ENCODE measurements around the gene AXL.

DNA sequence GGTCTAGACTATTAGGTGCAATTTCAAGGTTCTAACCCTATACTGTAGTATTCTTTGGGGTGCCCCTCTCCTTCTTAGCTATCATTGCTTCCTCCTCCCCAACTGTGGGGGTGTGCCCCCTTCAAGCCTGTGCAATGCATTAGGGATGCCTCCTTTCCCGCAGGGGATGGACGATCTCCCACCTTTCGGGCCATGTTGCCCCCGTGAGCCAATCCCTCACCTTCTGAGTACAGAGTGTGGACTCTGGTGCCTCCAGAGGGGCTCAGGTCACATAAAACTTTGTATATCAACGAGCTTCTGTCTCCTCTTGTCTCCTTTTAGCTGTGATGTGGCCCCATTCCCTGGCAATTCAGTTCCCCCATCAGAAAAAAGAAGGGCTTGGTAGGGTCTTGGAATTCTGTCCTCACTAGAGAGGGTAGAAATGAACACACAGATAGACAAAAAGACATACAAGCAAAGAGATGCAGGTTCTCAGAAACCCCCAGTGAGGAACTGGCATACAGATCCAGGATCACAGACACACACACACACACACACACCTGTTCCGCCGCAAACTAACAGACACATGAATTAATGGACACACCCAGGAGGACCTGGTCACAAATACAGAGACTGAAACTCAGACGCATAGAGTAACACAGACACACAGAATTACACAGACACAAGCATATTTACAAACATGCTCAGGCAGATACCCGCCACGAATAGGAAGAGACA lies 42.6 kb downstream of the AXL start:
- no peak for TF ChIP-seq GATA2 (IDR thresholded peaks at IDR 0.05; ENCODE audit: low read depth, low read length)
- TF ChIP-seq GATA3 (IDR thresholded peaks at IDR 0.05; ENCODE audit: low read depth, low read length) = no peak

Measured in SH-SY5Y (cell line).